ENCODE data around the gene ANKRD52.

The ANKRD52 gene

DNA sequence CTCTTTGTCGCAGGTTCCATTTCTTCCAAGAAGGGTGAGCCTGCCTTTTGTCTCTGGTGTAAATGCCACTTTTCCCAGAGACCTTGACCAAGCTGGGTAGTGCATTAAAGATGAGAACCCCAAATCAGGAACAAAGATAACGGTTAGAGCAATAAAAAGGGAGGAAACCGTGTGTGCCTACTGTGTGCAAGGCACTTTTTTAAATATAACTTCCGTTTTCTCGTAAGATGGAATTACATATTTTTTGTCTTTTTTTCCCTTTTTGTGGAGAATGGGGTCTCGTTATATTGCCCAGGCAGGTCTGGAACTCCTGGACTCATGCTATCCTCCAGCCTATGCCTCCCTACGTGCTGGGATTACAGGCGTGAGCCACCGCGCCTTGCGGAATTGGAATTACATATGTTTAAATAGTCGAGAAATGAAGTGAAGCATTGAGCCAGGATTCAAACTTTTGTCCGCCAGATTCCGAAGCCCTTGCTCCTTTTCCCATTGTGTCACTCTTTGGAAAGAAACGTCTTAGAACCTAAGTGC is 34.5 kb downstream of the ANKRD52 start:
- DNase-seq (ENCODE audit: low read depth) = no peak
- TF ChIP-seq CTCF (IDR thresholded peaks at IDR 0.05; ENCODE audit: control insufficient read depth, insufficient read depth, low read depth, low read length, missing control alignments) = no peak
- peak overlapping the region; percentile 1; the same call in 1 of the 2 replicates for H3K4me3 ChIP-seq (ENCODE audit: control insufficient read depth, low read depth, low read length)

DNA sequence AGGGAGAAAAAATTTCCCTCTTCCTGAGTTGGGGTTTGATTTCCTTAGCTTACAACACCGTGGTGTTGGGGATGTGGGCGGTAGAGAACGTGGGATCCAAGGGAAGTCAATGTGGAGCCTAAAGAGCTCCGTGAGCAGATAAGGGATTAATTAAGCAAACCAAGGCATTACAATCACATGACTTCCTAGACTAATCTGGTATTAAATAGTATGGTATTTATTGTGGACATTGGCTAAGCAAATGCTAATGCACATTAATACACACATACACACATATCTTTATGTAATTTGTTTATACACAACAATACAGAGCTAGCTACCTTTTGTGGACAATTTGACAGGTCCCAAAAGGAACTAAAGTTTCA is 35.7 kb downstream of the ANKRD52 start:
- no peak for TF ChIP-seq CTCF (IDR thresholded peaks at IDR 0.05; ENCODE audit: control insufficient read depth, insufficient read depth, low read depth, low read length, missing control alignments)
- DNase-seq (ENCODE audit: low read depth) = no peak
- H3K4me3 ChIP-seq (ENCODE audit: control insufficient read depth, low read depth, low read length) = peak overlapping the region; percentile 95

DNA sequence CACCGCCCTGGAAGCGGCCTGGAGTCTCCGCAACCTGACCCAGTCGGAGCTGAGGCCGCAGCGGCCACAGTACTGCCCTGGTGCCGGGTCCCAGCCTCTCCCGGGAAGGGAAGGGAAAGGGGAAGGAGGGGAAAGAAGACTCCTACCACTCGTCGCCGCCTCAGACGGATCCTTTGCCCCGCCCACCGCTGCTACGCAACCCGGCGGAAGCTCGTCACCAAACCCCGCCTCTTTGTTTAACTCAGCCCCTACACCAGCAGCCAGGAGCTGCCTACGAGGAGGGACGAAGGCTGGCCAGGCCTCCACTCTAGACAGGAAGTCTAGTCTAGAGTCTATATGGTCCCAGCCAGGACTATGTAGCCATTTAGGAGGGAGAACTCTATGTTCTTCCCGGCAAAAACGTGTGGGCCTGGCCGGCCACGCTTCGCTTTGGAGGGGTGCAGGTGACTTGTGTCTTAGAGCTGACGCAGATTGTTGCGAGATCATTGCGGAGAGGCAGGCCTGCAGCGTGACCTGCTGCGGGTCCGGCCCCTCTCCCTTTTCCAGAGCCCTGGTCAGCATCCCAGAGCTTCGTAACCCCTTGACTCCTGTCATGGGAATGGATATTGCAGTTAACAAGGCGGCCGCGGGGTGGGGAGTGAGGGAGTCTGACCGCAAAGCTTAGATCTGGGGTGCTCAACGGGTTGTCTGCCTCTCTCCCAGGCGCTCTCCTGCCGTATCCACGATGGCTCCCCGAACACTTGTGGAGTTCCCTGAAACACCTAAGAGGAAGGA is 36.2 kb downstream of the ANKRD52 start, which contains the start of gene RNF41:
Gene RNF41, minus strand, starts transcription at position 166 of the 774 bp plus-strand sequence. CDS start 7,875 bp downstream, outside the sequence.
- peak within 1 kb of the TSS; percentile 95 for H3K4me3 ChIP-seq (ENCODE audit: control insufficient read depth, low read depth, low read length)
- peak; percentile 92 for DNase-seq (ENCODE audit: low read depth)
- no peak for TF ChIP-seq CTCF (IDR thresholded peaks at IDR 0.05; ENCODE audit: control insufficient read depth, insufficient read depth, low read depth, low read length, missing control alignments)

DNA sequence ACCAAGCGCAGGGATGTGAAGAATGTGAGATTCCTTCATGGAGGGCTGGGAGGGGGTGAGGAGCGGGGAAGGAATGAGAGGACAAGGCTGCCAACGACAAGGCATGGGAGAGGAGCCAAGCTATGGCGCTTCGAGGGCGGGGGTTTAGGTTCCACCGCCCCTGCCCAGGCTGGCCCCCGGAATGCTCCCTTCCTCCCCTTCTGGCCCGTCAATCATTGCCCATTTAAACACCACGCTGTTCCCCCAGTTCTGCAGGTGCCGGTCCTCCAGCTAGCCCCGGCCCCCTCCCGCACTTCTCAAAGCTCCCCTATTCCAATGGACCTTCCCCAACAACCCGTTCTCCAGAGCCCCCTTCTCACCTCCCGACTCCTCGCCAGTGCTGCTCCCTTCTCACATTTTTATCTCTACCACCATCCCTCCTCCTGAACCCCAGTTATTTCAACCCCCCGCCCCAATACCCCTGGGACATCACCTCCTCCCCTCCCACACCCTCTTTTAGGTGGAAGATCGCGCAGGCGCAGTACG is 36.9 kb downstream of the ANKRD52 start:
- peak; percentile 53 for DNase-seq (ENCODE audit: low read depth)
- TF ChIP-seq CTCF (IDR thresholded peaks at IDR 0.05; ENCODE audit: control insufficient read depth, insufficient read depth, low read depth, low read length, missing control alignments) = no peak
- H3K4me3 ChIP-seq (ENCODE audit: control insufficient read depth, low read depth, low read length) = peak overlapping the region; percentile 95

DNA sequence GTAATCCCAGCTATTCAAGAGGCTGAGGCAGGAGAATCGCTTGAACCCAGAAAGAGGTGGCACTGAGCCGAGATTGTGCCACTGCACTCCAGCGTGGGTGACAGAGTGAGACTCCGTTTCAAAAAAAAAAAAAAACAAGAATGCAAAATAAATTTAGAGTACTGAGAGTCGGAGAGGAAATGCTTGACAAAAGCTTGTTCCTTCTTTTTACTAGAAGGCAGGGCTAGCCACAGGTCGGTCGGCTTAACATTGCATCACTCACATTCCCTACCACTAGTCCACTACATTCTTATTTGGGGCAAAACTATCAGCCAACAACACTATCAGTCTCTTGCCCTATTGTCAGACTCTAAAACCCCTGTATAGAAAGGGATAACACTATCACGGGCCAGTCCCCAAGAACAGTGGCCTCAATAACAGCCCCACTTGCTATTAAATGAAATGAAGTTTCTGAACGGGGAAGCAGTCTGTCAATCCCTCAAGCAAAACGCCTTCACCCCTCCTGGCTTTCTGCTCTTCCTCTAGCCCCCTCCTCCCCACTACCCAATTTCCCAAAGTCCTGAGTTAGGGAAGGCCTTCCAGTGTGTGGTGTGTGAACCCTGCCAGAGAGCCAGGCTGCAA is 37.5 kb downstream of the ANKRD52 start:
- peak overlapping the region; percentile 95 for H3K4me3 ChIP-seq (ENCODE audit: control insufficient read depth, low read depth, low read length)
- DNase-seq (ENCODE audit: low read depth) = peak; percentile 42
- TF ChIP-seq CTCF (IDR thresholded peaks at IDR 0.05; ENCODE audit: control insufficient read depth, insufficient read depth, low read depth, low read length, missing control alignments) = no peak

DNA sequence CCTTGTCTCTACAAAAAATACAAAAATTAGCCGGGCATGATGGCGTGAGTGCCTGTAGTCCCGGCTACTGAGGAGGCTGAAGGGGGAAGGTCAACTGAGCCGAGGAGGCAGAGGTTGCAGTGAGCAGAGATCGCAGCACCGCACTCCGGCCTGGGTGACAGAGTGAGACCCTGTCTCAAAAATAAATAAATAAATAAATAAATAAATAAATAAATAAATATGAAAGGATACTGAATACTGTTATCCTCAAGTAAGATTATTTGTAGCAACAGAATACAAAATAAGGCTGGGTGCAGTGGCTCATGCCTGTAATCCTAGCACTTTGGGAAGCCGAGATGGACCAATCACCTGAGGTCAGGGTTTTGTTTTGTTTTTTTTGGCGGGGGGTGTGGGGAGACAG is 38.3 kb downstream of the ANKRD52 start:
- H3K4me3 ChIP-seq (ENCODE audit: control insufficient read depth, low read depth, low read length) = peak overlapping the region; percentile 95
- no peak for DNase-seq (ENCODE audit: low read depth)

More for the DNA sequence above, 38.3 kb downstream of the ANKRD52 start:
- no peak for TF ChIP-seq CTCF (IDR thresholded peaks at IDR 0.05; ENCODE audit: control insufficient read depth, insufficient read depth, low read depth, low read length, missing control alignments)

All from AG09309 (cell line).